ENCODE measurements around the gene RASGEF1C.

Gene RASGEF1C

GRCh38 chr5:180159756-180160155, 49.3 kb downstream of the RASGEF1C start:
- Histone ChIP-seq H2AFZ (ENCODE audit: low read depth) (no peak overlapping the region), H3K79me2 (ENCODE audit: insufficient read depth, low read depth) (no peaks in the 10 kb centered on the region), H3K27ac (no peak overlapping the region), H3K4me3 (IDR thresholded peaks at IDR 0.05; ENCODE audit: insufficient read depth, low read depth, low read length) (no peak overlapping the region), H4K20me1 (ENCODE audit: insufficient read depth) (no peaks in the 10 kb centered on the region), H3K4me2 (no peak overlapping the region), H3K36me3 (ENCODE audit: insufficient read depth) (no peaks in the 10 kb centered on the region), H3K9ac (no peak overlapping the region), H3K4me1 (ENCODE audit: low read depth, poor library complexity, severe bottlenecking) (no peaks in the 10 kb centered on the region), H3K27me3 (ENCODE audit: insufficient read depth, low read depth) (no peaks in the 10 kb centered on the region)
- TF ChIP-seq CTCF (conservative IDR thresholded peaks at IDR 0.05; ENCODE audit: low read depth, low read length): no peak

GRCh38 chr5:180157866-180158265, 51.1 kb downstream of the RASGEF1C start:
- no peak for TF ChIP-seq CTCF (conservative IDR thresholded peaks at IDR 0.05; ENCODE audit: low read depth, low read length)
- Histone ChIP-seq H3K9ac (no peak overlapping the region), H2AFZ (ENCODE audit: low read depth) (no peak overlapping the region), H3K79me2 (ENCODE audit: insufficient read depth, low read depth) (no peaks in the 10 kb centered on the region), H3K27me3 (ENCODE audit: insufficient read depth, low read depth) (no peaks in the 10 kb centered on the region), H3K4me3 (IDR thresholded peaks at IDR 0.05; ENCODE audit: insufficient read depth, low read depth, low read length) (no peak overlapping the region), H3K4me1 (ENCODE audit: low read depth, poor library complexity, severe bottlenecking) (no peaks in the 10 kb centered on the region), H3K36me3 (ENCODE audit: insufficient read depth) (no peaks in the 10 kb centered on the region), H3K27ac (no peak overlapping the region), H3K4me2 (no peak overlapping the region), H4K20me1 (ENCODE audit: insufficient read depth) (no peaks in the 10 kb centered on the region)

GRCh38 chr5:180156141-180156540, 52.9 kb downstream of the RASGEF1C start:
- Histone ChIP-seq H3K36me3 (ENCODE audit: insufficient read depth) (no peaks in the 10 kb centered on the region), H3K4me1 (ENCODE audit: low read depth, poor library complexity, severe bottlenecking) (no peaks in the 10 kb centered on the region), H3K27ac (no peak overlapping the region), H3K4me3 (IDR thresholded peaks at IDR 0.05; ENCODE audit: insufficient read depth, low read depth, low read length) (no peak overlapping the region), H3K9ac (no peak overlapping the region), H4K20me1 (ENCODE audit: insufficient read depth) (no peaks in the 10 kb centered on the region), H3K4me2 (no peak overlapping the region), H2AFZ (ENCODE audit: low read depth) (no peak overlapping the region), H3K27me3 (ENCODE audit: insufficient read depth, low read depth) (no peaks in the 10 kb centered on the region), H3K79me2 (ENCODE audit: insufficient read depth, low read depth) (no peaks in the 10 kb centered on the region)
- no peak for TF ChIP-seq CTCF (conservative IDR thresholded peaks at IDR 0.05; ENCODE audit: low read depth, low read length)

- Histone ChIP-seq H3K79me2 (ENCODE audit: insufficient read depth, low read depth) (no peaks in the 10 kb centered on the region), H3K4me2 (no peak overlapping the region), H4K20me1 (ENCODE audit: insufficient read depth) (no peaks in the 10 kb centered on the region), H3K27ac (no peak overlapping the region), H2AFZ (ENCODE audit: low read depth) (no peak overlapping the region), H3K36me3 (ENCODE audit: insufficient read depth) (no peaks in the 10 kb centered on the region), H3K9ac (no peak overlapping the region), H3K27me3 (ENCODE audit: insufficient read depth, low read depth) (no peaks in the 10 kb centered on the region), H3K4me1 (ENCODE audit: low read depth, poor library complexity, severe bottlenecking) (no peaks in the 10 kb centered on the region), H3K4me3 (IDR thresholded peaks at IDR 0.05; ENCODE audit: insufficient read depth, low read depth, low read length) (no peak overlapping the region)
- TF ChIP-seq CTCF (conservative IDR thresholded peaks at IDR 0.05; ENCODE audit: low read depth, low read length): no peak
These were observed 53.6 kb downstream of the RASGEF1C start for GRCh38 chr5:180155365-180155926.

Measured in KMS-11 (cell line).